Measurements from ENCODE around the gene TBCB. TPM values are rescaled to one million over a fixed set of nuclear protein-coding genes. Genes with fewer than 3 reads are reported as not detected.

Gene TBCB
- total RNA-seq, 3 donors from 2014 or later: 106 to 146 (median 124) TPM

DNA sequence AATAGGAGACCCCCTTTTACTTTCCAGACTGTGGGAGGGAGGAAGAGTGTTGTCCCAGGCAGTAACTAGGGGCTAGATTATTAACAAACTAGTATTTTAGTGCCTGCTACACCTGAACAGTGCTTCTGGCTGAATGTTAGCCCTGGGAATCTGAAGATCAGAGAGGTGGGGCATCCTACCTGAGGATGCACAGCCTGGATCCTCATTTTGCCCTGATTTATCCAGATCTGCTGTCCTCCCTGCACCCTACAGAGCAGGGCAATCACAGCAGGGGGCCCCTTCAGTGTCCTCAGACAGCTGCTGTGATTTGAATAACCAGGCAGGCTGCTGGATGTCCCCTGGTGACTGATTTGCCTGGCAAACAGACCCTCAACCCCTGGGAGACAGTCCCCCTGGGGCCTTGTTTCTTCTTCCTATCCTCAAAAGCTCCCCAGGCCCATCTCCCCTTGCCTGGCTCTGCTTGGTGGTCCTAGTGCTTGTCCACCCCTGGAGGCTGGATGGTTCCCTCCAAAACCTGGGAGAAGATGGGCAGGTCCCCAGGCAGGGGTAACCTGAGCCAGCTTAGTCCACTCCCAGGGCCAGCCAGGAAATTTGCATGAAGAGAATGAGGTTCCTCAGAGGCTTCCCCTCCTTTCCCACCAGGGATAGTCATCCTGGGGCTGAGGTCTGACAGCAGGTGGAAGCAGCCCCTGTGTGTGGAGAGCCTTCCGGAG, 4.6 kb upstream of the TBCB start, which contains the start of gene OVOL3:
Gene OVOL3 (plus strand): TSS at position 657 of the 713 bp plus-strand sequence. CDS start 60 bp downstream, outside the sequence.
- no peaks in the 10 kb centered on the region for H3K9me3 ChIP-seq
- intact Hi-C loops (cut with DNase I; ENCODE audit: low total_unique reads): no loop called here
- no peak for DNase-seq (ENCODE audit: low spot score in 2 of 2)
- H3K27ac ChIP-seq: no peak within 1 kb of the TSS
- H3K27me3 ChIP-seq: no peaks in the 10 kb centered on the region
- H3K36me3 ChIP-seq: no peaks in the 10 kb centered on the region
- peaks cover 0 to 4% of the 10 kb centered on the region in 2 donors for H3K4me1 ChIP-seq
- no peak for TF ChIP-seq POLR2A (IDR thresholded peaks at IDR 0.05)
- TF ChIP-seq, protein P1, sequence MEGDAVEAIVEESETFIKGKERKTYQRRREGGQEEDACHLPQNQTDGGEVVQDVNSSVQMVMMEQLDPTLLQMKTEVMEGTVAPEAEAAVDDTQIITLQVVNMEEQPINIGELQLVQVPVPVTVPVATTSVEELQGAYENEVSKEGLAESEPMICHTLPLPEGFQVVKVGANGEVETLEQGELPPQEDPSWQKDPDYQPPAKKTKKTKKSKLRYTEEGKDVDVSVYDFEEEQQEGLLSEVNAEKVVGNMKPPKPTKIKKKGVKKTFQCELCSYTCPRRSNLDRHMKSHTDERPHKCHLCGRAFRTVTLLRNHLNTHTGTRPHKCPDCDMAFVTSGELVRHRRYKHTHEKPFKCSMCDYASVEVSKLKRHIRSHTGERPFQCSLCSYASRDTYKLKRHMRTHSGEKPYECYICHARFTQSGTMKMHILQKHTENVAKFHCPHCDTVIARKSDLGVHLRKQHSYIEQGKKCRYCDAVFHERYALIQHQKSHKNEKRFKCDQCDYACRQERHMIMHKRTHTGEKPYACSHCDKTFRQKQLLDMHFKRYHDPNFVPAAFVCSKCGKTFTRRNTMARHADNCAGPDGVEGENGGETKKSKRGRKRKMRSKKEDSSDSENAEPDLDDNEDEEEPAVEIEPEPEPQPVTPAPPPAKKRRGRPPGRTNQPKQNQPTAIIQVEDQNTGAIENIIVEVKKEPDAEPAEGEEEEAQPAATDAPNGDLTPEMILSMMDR (IDR thresholded peaks at IDR 0.05): no peak
- no peak for TF ChIP-seq POLR2AphosphoS5 (IDR thresholded peaks at IDR 0.05)
- H3K4me3 ChIP-seq: no peak within 1 kb of the TSS

DNA sequence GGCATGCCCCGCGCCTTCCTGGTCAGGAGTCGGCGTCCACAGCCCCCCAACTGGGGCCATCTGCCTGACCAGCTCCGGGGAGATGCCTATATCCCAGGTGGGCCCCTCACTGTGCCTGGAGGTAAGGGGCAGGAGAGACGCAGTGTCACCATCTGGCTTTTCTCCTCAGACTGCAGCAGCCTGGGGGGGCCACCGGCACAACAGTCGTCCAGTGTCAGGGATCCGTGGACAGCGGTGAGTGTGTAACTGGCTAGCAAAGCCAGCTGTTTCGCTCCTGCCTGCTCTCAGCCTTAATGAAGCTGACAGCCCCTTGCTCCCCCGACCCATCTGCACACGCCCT, 4.1 kb upstream of the TBCB start:
- no peaks in the 10 kb centered on the region for H3K9me3 ChIP-seq
- no peak overlapping the region for H3K4me3 ChIP-seq
- no peak for DNase-seq (ENCODE audit: low spot score in 2 of 2)
- H3K27me3 ChIP-seq: no peaks in the 10 kb centered on the region
- TF ChIP-seq POLR2AphosphoS5 (IDR thresholded peaks at IDR 0.05) (no peak), POLR2A (IDR thresholded peaks at IDR 0.05) (no peak)
- TF ChIP-seq, protein P1 (IDR thresholded peaks at IDR 0.05): no peak
- H3K27ac ChIP-seq: no peak overlapping the region
- intact Hi-C loops (cut with DNase I; ENCODE audit: low total_unique reads): no loop called here
- H3K36me3 ChIP-seq: no peaks in the 10 kb centered on the region
- peaks cover 0 to 4% of the 10 kb centered on the region in 2 donors for H3K4me1 ChIP-seq

DNA sequence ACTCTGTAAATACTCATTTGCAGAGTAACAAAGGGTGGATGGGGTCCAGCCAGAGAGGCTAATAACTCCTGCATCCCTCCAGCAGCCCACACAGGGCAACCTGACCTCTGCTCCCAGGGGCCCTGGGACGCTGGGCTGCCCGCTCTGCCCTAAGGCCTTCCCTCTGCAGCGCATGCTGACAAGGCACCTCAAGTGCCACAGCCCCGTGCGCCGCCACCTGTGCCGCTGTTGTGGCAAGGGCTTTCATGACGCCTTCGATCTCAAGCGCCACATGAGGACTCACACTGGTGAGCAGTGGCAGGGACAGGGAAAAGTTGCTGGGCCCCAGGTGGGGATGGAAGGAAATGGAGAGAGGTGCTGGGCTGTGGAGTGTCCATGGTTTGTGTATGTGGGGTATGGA, 2.6 kb upstream of the TBCB start:
- Histone ChIP-seq H3K4me1 (peaks cover 0 to 7% of the 10 kb centered on the region in 2 donors), H3K9me3 (no peaks in the 10 kb centered on the region), H3K4me3 (no peak overlapping the region), H3K36me3 (no peaks in the 10 kb centered on the region), H3K27ac (no peak overlapping the region), H3K27me3 (no peaks in the 10 kb centered on the region)
- intact Hi-C loops (cut with DNase I; ENCODE audit: low total_unique reads): no loop called here
- no peak for DNase-seq (ENCODE audit: low spot score in 2 of 2)
- no peak for TF ChIP-seq POLR2AphosphoS5 (IDR thresholded peaks at IDR 0.05)
- TF ChIP-seq POLR2A (IDR thresholded peaks at IDR 0.05): no peak
- TF ChIP-seq, protein P1 (IDR thresholded peaks at IDR 0.05): no peak

DNA sequence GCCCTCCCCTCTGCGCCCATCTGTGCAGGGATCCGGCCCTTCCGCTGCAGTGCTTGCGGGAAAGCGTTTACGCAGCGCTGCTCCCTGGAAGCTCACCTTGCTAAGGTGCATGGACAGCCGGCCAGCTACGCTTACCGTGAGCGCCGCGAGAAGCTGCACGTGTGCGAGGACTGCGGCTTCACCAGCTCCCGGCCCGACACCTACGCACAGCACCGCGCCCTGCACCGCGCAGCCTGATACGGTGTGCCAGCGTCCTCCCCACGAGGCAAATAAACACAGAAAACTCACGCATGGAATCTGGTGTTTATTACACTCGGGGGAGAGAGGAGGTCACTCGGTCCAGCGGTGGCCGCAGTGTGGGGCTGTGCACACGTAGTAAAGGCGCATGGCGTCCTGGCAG, 1.8 kb upstream of the TBCB start:
- peak overlapping the region in 1 of 2 donors; percentile 97 for H3K27ac ChIP-seq
- DNase-seq (ENCODE audit: low spot score in 2 of 2): no peak
- peak overlapping the region in 2 of 3 donors; percentile 77 to 89 for H3K4me3 ChIP-seq

More for the DNA sequence above, 1.8 kb upstream of the TBCB start:
- intact Hi-C loops (cut with DNase I; ENCODE audit: low total_unique reads): no loop called here
- TF ChIP-seq POLR2AphosphoS5 (IDR thresholded peaks at IDR 0.05) (no peak), POLR2A (IDR thresholded peaks at IDR 0.05) (no peak)
- TF ChIP-seq, protein P1 (IDR thresholded peaks at IDR 0.05): no peak
- H3K36me3 ChIP-seq: no peaks in the 10 kb centered on the region
- peaks cover 0 to 7% of the 10 kb centered on the region in 2 donors for H3K4me1 ChIP-seq
- no peaks in the 10 kb centered on the region for H3K9me3 ChIP-seq
- H3K27me3 ChIP-seq: no peaks in the 10 kb centered on the region
